Measurements from ENCODE around the gene IZUMO4. TPM values are rescaled to one million over a fixed set of nuclear protein-coding genes. Genes with fewer than 3 reads are reported as not detected.
"Not testable (repeated sequence)": the region's sequence is repeated elsewhere in the genome, so short reads cannot be mapped to it uniquely, and the experiment has no call there.

IZUMO4 gene
- polyA plus RNA-seq, 1 donor from 2014 or later, result 39.3 TPM

GRCh38 chr19:2131012-2131975 is 34.6 kb downstream of the IZUMO4 start:
- not testable (repeated sequence) for H2AFZ ChIP-seq (ENCODE audit: low read depth, low read length); H3K9me3 ChIP-seq (ENCODE audit: low read length); H3K36me3 ChIP-seq (ENCODE audit: insufficient read depth, low read length); H3K27ac ChIP-seq (ENCODE audit: low read length); H3K4me2 ChIP-seq (ENCODE audit: low read length); H3K4me3 ChIP-seq (ENCODE audit: low read length); H3F3A ChIP-seq (ENCODE audit: insufficient read depth, low read length, poor library complexity, severe bottlenecking); H3K9ac ChIP-seq (ENCODE audit: low read length); H4K20me1 ChIP-seq (ENCODE audit: insufficient read depth); H3K9me2 ChIP-seq (ENCODE audit: insufficient read depth, low read length); H3K27me3 ChIP-seq (ENCODE audit: insufficient read depth, low read depth, low read length); H3K79me2 ChIP-seq (replicated peaks; ENCODE audit: insufficient read depth, low read length)

DNA sequence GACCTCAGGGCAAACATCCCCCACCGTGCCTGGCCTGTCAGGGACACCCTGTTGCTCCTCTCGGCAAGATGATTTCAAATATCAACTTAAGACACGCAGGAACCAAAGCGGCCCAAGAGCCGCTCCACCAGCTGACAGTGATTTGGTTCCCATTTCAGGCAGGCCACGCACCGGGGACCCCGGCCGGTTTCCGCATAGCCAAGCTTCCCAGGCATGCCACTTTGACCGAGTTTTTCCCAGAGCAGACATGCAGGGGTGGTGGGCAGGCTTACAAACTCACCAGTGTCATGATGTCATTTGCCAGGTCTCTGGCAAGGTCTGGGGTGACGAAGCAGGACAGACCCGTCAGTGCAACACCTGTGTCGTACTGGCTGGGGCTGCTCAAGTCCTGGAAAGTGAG is 35.5 kb downstream of the IZUMO4 start:
- no peak overlapping the region for H3K9ac ChIP-seq (ENCODE audit: low read length)
- H4K20me1 ChIP-seq (ENCODE audit: insufficient read depth), result no peaks in the 10 kb centered on the region
- H3K27ac ChIP-seq (ENCODE audit: low read length), result no peak overlapping the region
- H3K9me3 ChIP-seq (ENCODE audit: low read length), result no peaks in the 10 kb centered on the region
- H3F3A ChIP-seq (ENCODE audit: insufficient read depth, low read length, poor library complexity, severe bottlenecking), result no peaks in the 10 kb centered on the region
- TF ChIP-seq, protein P1, sequence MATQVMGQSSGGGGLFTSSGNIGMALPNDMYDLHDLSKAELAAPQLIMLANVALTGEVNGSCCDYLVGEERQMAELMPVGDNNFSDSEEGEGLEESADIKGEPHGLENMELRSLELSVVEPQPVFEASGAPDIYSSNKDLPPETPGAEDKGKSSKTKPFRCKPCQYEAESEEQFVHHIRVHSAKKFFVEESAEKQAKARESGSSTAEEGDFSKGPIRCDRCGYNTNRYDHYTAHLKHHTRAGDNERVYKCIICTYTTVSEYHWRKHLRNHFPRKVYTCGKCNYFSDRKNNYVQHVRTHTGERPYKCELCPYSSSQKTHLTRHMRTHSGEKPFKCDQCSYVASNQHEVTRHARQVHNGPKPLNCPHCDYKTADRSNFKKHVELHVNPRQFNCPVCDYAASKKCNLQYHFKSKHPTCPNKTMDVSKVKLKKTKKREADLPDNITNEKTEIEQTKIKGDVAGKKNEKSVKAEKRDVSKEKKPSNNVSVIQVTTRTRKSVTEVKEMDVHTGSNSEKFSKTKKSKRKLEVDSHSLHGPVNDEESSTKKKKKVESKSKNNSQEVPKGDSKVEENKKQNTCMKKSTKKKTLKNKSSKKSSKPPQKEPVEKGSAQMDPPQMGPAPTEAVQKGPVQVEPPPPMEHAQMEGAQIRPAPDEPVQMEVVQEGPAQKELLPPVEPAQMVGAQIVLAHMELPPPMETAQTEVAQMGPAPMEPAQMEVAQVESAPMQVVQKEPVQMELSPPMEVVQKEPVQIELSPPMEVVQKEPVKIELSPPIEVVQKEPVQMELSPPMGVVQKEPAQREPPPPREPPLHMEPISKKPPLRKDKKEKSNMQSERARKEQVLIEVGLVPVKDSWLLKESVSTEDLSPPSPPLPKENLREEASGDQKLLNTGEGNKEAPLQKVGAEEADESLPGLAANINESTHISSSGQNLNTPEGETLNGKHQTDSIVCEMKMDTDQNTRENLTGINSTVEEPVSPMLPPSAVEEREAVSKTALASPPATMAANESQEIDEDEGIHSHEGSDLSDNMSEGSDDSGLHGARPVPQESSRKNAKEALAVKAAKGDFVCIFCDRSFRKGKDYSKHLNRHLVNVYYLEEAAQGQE (IDR thresholded peaks at IDR 0.05; ENCODE audit: borderline replicate concordance), result no peak
- TF ChIP-seq EZH2 (IDR thresholded peaks at IDR 0.05; ENCODE audit: borderline replicate concordance, insufficient read depth, low read length, poor library complexity, severe bottlenecking), result no peak
- TF ChIP-seq TAF1 (IDR thresholded peaks at IDR 0.05; ENCODE audit: low read depth), result no peak
- TF ChIP-seq CTCF (IDR thresholded peaks at IDR 0.05; ENCODE audit: poor library complexity, severe bottlenecking), result no peak
- TF ChIP-seq EP300 (conservative IDR thresholded peaks at IDR 0.05; ENCODE audit: poor library complexity, severe bottlenecking), result no peak
- no peak for TF ChIP-seq SMC3 (conservative IDR thresholded peaks at IDR 0.05; ENCODE audit: poor library complexity)
- TF ChIP-seq POLR2AphosphoS5 (IDR thresholded peaks at IDR 0.05), result no peak
- no peak for TF ChIP-seq RAD21 (conservative IDR thresholded peaks at IDR 0.05)
- no peak for TF ChIP-seq MXI1 (conservative IDR thresholded peaks at IDR 0.05; ENCODE audit: poor library complexity, severe bottlenecking)
- H3K4me2 ChIP-seq (ENCODE audit: low read length), result no peak overlapping the region
- no peak overlapping the region for H2AFZ ChIP-seq (ENCODE audit: low read depth, low read length)
- H3K79me2 ChIP-seq (replicated peaks; ENCODE audit: insufficient read depth, low read length), result no peaks in the 10 kb centered on the region
- no peaks in the 10 kb centered on the region for H3K9me2 ChIP-seq (ENCODE audit: insufficient read depth, low read length)
- no peaks in the 10 kb centered on the region for H3K27me3 ChIP-seq (ENCODE audit: insufficient read depth, low read depth, low read length)
- no peaks in the 10 kb centered on the region for H3K36me3 ChIP-seq (ENCODE audit: insufficient read depth, low read length)
- no peak overlapping the region for H3K4me3 ChIP-seq (ENCODE audit: low read length)
